GM21737 (cell line): ENCODE data around the gene ZNF284.

Experiments
- ATAC-seq: cut with Tn5 transposase; IDR thresholded peaks from one replicate; pipeline ENCODE4 v1.9.1; 2021; ENCODE audit warnings: mild to moderate bottlenecking, moderate library complexity; ENCODE audit not compliant: unreplicated experiment

ZNF284 gene

DNA sequence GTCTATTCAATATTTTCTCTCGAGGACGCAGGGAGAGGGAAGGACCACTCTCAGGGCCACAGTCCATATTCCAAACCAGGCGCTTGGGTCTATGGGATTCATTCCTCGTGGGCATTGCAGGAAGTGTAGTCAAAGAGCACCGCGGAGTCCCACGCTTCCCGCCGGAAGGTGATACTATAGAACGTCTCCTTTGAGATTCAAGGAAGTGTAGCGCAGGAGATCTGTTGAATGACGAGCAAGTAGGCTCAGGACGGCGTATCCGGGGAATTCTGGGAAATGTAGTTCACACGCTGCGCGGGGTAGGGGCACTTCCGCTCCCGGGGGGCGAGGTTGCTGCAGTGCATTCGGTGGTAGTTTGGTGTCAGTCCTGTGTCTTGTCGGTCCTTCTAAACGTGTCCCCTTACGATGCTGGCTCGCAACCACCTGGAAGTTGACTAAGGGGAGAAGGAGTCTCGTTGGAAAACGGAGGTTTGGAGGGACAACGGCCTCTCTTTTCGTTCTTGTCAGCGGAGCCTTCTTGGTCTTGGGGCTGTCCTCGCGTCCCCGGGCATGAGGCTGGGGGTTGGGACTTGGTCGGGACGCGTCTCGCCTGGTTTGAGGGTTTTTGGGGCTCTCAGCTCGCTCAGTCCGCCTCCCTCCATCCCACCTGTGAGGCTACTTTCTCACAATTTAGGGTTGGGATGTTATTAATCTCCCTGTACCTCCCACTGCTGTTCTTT lies at the start of gene ZNF284:
Gene ZNF284, plus strand, starts transcription at position 336 of the 719 bp plus-strand sequence. CDS start 4,231 bp downstream, outside the sequence.
- peak; percentile 92 for ATAC-seq

DNA sequence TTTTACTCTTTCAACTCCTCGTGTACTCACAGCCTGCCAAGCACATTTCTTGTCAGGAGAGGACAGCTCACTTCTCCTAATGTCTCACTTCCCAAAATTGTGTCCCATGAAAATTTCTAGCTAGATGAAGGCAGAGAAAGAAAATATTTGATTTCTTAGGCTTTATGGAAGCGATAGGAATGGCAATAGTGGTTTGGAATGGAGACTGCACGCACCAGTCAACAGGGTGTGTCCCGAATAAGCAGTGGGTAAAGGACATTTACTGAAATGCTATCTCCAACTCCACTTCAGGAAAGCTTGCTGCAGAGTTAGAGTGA lies 47.1 kb upstream of the ZNF284 start:
- no peak for ATAC-seq

DNA sequence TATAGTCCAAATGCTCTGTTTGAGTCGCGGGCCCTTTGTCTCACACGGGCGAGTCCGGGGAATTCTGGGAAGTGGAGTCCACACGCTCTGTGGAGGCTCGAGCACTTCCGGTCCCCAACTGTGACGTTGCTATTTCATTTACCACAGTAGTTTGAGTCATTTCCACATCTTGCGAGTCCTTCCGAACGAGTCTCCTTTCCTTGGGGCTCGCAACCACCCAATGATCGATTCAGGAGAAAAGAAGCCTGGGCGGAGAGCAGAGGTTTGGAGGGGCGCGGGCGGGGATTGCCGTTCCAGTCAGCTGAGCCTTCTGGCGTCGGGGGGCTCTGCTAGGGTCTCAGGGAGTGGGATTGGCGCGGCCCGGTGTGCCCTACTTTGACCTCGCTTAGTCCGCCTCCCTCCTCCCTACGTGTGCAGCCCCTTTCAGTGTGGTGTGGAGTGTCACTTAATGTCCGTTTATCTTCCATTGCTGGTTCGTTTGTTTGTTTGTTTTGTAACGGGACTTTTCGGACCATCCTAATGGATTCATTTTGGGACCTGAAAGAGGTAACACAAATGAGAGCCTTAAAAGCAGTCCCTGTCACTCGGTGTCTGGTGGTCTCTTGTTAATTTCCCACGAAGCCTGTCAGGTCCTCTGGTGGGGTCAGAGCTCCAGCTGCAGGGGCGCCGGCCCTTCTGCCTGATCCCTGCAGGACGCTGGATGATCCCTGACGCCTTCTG lies 46.6 kb upstream of the ZNF284 start, which contains the start of gene ZNF222:
Gene ZNF222, plus strand, starts transcription at position 163 of the 720 bp plus-strand sequence. Its CDS starts 58 bp downstream, at position 221.
- ATAC-seq = peak; percentile 91

DNA sequence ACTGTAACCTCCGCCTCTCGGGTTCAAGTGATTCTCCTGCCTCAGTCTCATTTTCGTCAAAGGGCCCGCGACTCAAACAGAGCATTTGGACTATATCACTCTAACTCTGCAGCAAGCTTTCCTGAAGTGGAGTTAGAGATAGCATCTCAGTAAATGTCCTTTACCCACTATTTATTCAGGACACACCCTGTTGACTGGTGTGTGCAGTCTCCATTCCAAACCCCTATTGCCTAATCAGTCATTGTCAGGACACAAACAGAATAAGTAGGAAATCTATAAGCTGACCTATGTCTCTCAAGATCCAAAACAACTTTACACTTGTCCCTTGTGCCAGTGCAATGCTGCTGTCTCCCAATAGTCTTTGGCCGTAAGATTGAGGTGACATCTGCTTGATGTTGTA lies 45.3 kb upstream of the ZNF284 start:
- ATAC-seq = no peak

DNA sequence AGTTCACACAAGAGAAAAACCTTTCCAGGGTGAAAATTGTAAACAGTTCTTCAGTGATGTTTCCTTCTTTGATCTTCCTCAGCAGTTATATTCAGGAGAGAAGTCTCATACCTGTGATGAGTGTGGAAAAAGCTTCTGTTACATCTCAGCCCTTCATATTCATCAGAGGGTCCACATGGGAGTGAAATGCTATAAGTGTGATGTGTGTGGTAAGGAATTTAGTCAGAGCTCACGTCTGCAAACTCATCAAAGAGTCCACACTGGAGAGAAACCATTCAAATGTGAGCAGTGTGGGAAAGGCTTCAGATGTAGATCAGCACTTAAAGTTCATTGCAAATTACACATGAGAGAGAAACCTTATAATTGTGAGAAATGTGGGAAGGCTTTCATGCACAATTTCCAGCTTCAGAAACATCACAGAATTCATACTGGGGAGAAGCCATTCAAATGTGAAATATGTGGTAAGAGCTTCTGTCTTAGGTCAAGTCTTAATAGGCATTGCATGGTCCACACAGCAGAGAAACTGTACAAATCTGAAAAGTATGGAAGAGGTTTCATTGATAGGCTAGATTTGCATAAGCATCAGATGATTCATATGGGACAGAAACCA lies 39.9 kb upstream of the ZNF284 start:
- ATAC-seq = no peak

DNA sequence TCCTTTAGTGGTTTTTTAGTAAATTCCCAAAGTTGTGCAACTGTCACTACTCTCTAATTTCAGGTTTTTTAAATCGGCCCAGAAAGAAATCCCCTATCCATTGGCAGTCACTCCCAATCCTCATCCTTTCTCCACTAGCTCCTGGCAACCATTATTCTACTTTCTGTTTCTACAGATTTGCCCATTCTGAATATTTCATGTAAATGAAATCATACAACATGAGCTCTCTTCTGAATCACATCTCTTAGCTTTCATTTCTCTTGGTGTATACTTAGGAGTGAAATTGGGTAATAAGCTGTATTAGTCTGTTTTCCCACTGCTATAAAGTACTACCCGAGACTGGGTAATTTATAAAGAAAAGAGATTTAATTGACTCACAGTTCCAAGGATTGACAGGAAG lies 29.8 kb upstream of the ZNF284 start:
- ATAC-seq = no peak

DNA sequence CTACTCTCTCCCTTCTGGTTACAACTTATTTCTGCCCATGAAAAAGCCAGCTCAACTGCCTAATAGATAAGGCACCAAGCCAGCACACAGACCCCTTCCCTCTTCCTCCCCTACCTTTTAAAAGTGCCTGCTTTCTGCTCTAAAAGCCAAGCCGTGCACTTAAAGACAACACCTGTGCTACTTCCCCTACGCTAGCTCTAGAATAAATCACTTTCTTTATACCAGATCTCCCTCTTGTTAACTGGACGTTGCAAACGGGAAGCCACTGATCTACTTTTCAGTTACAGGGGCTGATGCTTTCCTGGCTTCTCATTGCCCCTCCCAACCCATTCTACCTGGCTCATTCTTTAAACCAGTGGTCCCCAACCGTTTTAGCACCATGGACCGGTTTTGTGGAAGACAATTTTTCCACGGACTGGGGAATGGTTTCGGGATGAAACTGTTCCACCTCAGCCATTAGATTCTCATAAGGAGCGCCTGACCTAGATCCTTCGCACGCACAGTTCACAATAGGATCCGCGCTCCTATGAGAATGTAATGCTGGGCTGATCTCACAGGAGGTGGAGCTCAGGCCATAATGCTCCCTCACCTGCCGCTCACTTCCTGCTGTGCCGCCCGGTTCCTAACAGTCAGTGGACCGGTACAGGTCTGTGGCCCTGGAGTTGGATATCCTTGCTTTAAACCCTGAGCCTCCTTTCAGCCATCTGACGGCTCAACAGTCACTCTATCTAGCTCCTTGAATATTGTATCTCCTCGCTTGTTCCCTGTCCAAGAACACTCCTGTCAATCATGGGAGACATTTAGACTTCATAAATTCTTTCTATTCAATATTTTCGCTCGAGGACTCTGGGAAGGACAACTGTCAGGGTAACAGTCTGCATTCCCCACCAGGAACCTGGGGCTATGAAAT lies 21.0 kb upstream of the ZNF284 start:
- ATAC-seq = no peak

DNA sequence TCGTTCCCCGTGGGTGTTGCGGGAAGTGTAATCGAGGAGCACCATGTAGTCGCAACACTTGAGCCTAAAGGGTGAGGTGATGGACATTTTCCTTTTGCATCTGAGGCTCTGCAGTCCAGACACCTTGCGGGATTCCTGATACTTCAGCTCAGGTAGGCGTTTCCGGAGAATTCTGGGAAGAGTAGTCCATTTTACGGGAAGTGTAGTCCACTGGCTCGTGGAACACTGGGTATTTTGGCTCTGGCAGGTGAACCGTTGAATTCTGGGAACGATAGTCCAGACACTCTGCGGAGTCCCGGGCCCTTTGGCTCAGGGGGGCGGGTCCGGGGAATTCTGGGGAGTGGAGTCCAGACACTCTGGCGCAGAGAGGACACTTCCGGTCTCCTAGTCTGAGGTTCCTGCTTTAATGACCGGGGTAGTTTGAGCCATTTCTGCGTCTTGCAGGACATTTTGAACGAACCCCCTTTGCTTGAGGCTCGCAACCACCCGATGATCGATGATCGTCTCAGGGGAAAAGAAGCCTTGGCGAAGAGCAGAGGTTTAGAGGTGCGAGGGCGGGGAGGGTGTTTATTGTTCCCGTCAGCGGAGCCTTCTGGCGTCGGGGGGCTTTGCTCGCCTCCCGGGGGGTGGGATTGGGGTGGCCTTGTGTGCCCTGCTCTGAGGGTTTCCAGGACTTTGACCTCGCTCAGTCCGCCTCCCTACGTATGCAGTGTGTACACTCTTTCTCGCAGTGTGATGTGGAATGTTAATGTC lies 20.1 kb upstream of the ZNF284 start, which contains the start of gene ZNF223:
Gene ZNF223, plus strand, starts transcription at position 387 of the 753 bp plus-strand sequence. CDS start 3,141 bp downstream, outside the sequence.
- ATAC-seq = no peak

DNA sequence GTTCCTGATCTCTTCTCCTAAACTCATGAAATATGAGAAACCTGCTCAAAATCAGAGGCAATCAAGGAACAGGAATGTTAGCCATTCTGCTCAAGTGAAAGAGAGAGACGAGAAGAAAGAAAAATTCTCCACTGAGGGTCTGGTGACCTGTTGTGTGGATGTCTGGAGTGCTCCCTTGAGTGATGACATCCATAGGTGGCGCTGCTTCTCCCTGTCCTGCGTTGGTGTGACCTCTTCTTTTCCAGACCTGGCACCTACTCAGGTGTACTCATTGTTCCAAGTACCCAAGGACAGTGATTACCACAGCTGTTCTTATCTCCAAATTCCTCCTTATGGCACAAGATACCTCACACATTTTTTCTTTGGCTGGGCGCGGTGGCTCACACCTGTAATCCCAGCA lies 16.1 kb upstream of the ZNF284 start:
- no peak for ATAC-seq

DNA sequence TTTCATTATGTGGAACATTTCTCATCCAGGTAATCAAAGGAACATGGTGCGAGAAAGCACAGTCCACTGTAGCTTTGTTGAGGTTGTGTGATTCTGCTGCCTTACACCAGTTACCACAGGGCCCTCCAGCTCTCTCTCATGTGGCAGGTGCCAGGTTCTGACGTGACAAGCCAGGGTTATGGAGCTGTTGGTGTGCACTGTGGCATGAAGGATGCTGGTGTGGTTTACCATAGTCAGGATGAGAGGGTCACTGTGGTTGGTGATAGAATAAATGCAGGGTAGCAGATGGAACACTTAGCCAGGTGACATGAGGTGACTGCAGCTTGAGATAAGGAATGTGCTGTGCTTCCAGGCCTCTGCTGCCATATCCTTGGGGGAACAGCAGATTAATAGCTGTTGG lies 12.7 kb upstream of the ZNF284 start:
- no peak for ATAC-seq

DNA sequence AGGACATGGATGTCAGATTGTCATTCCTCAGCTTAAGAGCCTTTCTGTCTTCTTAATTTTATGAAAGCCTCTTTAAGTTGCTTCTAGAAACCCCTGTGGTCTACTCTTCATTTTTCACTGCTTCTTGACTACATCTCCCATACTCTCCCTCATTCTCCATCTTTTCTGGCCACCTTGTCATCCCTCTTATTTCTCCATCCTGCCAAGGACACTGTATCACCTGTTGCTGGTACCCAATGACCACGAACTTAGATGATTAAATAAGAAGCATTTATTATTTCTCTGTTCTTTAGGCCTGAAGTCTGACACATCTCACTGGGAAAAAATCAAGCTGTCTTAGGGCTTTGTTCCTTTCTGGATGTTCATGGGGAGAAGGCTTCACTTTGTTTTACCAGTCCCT lies 10.9 kb upstream of the ZNF284 start:
- ATAC-seq = no peak

DNA sequence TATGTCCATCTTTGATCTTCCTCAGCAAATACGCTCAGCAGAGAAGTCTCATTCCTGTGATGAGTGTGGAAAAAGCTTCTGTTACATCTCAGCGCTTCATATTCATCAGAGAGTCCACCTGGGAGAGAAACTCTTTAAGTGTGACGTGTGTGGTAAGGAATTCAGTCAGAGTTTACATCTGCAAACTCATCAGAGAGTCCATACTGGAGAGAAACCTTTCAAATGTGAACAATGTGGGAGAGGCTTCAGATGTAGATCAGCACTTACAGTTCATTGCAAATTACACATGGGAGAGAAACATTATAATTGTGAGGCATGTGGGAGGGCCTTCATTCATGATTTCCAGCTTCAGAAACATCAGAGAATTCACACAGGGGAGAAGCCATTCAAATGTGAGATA lies 5.7 kb upstream of the ZNF284 start:
- ATAC-seq = no peak

DNA sequence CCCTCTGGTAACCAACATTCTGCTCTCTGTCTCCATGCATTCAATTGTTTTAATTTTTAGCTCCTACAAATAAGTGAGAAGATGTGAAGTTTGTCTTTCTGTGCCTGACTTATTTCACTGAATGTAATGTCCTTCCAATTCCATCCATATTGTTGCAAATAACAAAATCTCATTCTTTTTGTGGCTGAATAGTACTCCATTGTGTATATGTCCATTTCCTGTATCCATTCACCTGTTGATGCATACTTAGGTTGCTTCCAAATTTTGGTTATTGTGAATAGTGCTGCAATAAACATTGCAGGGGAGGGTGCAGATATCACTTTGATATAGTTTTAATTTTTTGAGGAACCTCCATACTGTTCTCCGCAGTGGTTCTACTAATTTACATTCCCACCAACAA lies 2.5 kb upstream of the ZNF284 start:
- no peak for ATAC-seq

DNA sequence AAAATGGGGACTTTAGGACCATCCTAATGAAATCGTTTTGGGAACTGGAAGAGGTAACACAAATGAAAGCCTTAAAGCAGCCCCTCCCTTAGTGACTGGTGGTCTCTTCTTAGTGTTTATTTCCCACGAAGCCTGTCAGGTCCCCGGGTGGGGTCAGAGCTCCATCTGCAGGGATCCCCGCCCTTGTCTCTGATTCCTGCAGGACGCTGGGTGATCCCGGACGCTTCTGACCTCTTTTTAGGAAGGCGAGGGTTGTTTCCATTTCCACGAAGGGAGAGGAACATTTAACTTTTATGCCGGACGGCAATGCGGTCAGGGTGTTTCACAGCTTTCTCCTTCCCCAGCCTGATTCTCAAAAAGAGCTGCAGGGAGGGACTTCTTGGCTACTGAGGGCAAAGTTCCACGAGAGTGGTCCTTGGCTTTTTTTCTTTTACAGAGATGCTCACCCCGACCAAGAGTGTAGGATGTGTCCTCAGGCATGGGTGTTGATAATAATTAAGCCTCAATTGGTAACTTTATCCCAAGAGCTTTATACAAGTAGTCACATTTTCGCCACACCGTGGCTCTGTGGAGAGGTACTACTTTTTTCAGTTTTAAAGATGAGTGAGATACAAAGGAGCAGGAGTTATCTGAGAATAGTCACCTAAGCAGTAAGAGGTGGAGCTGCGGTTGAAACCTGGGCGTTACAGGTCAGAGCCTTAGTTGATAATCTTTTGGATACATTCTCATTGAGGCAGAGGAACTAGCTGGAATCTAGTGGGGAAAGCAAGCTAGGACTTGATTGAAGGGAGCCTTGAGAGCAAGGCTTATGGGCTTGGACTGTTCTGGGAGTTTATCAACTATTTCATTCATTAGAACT lies 813 bp downstream of the ZNF284 start:
- no peak for ATAC-seq

DNA sequence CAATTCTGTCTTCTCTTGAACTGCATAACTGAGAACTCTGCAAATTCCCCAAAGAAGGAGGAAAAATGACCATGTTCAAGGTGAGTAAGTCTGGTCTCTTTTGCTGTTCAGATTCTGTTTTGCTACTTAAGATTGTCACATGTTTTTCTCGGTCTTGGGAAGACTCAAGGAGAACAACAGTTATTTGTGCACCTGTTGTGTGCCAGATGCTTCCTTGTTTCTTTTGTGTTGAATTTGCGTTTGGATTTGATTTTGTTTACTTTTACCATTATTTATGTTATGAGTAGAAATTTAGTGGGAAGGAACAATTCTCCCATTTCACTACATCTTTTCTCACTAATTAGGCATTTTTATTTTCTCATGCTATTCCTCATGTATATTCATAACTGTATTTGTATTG lies 4.4 kb downstream of the ZNF284 start:
- no peak for ATAC-seq

DNA sequence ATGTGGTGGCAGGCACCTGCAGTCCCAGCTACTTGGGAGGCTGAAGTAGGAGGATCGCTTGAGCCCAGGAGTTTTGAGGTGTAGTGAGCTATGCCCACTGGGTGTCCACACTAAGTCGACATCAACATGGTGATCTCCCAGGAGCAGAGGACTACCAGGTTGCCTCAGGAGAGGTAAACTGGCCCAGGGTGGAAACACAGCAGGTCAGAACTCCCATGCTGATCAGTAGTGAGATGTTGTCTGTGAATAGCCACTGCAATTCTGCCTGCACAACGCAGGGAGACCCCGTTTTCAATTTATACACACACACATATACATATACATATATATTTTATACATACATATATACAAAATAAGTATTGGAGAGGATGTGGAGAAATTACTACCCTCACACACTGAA lies 20.1 kb downstream of the ZNF284 start:
- no peak for ATAC-seq

DNA sequence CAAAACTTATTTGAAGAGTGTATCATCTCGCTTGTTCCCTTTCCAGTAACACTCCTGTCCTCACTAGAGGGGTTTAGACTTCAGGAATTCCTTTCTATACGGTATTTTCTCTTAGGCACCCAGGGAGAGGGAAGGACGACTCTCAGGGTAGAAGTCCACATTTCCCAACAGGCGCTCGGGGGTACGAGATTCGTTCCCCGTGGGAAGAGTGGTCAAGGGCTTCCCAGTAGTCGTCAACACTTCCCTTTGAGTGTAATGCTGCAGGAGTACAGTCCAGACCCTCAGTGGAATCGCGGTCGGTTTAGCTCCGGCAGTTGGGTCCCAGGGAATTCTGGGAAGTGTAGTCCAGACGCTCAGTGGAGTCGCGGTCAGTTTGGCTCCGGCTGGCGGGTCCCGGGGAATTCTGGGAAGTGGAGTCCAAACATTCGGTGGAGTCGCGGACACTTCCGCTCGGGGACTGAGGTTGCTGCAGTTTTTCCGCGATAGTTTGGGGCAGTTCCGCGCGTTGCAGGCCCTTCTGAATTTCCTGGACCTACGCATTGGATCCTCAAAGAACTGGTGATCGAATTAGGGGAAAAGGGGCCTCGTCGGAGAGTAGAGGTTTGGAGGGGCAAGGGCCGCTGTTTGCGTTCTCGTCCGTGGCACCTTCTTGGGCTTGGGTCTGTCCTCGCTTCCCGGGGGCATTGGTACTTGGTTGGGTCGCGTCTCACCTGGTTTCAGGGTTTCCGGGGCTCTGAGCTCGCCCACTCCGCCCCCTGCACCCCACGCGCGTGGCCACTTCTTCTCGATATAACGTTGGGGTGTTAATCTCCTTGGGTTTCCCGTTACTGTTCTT lies 22.2 kb downstream of the ZNF284 start, which contains the start of gene ZNF224:
Gene ZNF224, plus strand, starts transcription at position 431 of the 835 bp plus-strand sequence. CDS start 3,513 bp downstream, outside the sequence.
- peak; percentile 89 for ATAC-seq

DNA sequence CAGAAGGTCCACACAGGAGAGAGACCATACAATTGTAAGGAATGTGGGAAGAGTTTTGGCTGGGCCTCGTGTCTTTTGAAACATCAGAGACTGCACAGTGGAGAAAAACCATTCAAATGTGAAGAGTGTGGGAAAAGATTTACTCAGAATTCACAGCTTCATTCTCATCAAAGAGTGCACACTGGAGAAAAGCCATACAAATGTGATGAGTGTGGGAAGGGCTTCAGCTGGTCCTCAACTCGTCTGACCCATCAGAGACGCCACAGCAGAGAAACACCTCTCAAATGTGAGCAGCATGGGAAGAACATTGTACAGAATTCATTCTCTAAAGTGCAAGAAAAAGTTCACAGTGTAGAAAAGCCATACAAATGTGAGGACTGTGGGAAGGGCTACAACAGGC lies 35.8 kb downstream of the ZNF284 start:
- no peak for ATAC-seq
